ENCODE results near the gene VTI1B.

DNA sequence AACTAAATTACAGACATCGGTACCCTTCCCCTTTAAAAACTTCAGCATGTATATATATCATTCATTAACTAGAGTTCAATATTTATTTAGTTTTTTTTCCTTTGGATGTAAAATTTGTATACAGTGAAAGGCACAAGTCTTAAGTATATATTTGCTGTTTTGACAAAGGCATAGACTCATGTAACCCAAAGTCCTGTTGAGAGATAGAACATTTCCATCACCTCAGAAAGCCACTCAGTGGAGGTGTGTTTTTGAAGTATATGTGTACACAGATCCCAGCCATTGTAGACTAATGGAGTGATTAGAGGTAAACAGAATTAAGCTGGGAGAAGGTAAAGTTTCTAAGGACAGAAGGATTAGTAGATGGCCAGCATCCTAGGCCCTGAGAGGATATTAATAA is 42.6 kb upstream of the VTI1B start:
- TF ChIP-seq, protein P1, sequence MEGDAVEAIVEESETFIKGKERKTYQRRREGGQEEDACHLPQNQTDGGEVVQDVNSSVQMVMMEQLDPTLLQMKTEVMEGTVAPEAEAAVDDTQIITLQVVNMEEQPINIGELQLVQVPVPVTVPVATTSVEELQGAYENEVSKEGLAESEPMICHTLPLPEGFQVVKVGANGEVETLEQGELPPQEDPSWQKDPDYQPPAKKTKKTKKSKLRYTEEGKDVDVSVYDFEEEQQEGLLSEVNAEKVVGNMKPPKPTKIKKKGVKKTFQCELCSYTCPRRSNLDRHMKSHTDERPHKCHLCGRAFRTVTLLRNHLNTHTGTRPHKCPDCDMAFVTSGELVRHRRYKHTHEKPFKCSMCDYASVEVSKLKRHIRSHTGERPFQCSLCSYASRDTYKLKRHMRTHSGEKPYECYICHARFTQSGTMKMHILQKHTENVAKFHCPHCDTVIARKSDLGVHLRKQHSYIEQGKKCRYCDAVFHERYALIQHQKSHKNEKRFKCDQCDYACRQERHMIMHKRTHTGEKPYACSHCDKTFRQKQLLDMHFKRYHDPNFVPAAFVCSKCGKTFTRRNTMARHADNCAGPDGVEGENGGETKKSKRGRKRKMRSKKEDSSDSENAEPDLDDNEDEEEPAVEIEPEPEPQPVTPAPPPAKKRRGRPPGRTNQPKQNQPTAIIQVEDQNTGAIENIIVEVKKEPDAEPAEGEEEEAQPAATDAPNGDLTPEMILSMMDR (IDR thresholded peaks at IDR 0.05 in 2 of 3, conservative IDR thresholded peaks at IDR 0.05 in 1 of 3; ENCODE audit: control insufficient read depth in 2 of 3, extremely low read depth in 1 of 3, insufficient read depth in 1 of 3, low read depth in 3 of 3, low read length in 3 of 3): no peak
- TF ChIP-seq ZNF207 (IDR thresholded peaks at IDR 0.05; ENCODE audit: borderline replicate concordance) (no peak), TBL1XR1 (IDR thresholded peaks at IDR 0.05; ENCODE audit: low read depth, low read length) (no peak)

All from GM12878 (cell line).